Colonic mucosa (tissue), 4 donors: ENCODE measurements around the gene IFNA5. TPM values are rescaled to one million over a fixed set of nuclear protein-coding genes. Genes with fewer than 3 reads are reported as not detected.

Experiments
- DNase-seq: peaks from one replicate; pipeline ENCODE4 v3.0.0-alpha.2; 2020
- H3K27ac ChIP-seq: fragments of 200-600 bp; one replicate; pipeline ENCODE4 v1.8.0; 2021
- H3K27me3 ChIP-seq: fragments of 200-600 bp; one replicate; pipeline ENCODE4 v1.8.0; 2021
- H3K36me3 ChIP-seq: fragments of 200-600 bp; one replicate; pipeline ENCODE4 v1.8.0; 2021
- H3K4me1 ChIP-seq: fragments of 200-600 bp; one replicate; pipeline ENCODE4 v1.8.0; 2021; ENCODE audit warnings: mild to moderate bottlenecking
- H3K4me3 ChIP-seq: fragments of 200-600 bp; one replicate; pipeline ENCODE4 v1.8.0; 2021
- H3K9ac ChIP-seq, 2 donors: one replicate each; pipeline ENCODE4 v1.7.0; 2013; ENCODE audit warnings: control low read depth in 2 of 2, low read depth in 2 of 2, low read length in 2 of 2
- H3K9me3 ChIP-seq: fragments of 200-600 bp; one replicate; pipeline ENCODE4 v1.8.0; 2021
- CTCF ChIP-seq: fragments of 200-600 bp; IDR thresholded peaks from one replicate; pipeline ENCODE4 v1.8.0; 2022; ENCODE audit warnings: antibody characterized with exemption, mild to moderate bottlenecking
- intact Hi-C: fragments of 100-400 bp; cut with DNase I; formaldehyde crosslinking; loops from one replicate; pipeline ENCODE4 v1.14.1; 2022
- total RNA-seq, 2 donors: library from RNA; stranded (reverse); fragmentation: NEBNext Ultra II Directional in 1 of 2; extraction: Animal tissue kit (Norgen Biotek cat#: 25700) in 1 of 2; gene quantifications; one replicate each; pipeline ENCODE4 v1.2.1, GENCODE V29; 2021
- donor health status: healthy.
- donor health status: DM: no; HTN: no; CAD: no.
- donor health status: DM: no; HTN: no; CAD: no.

The IFNA5 gene
- total RNA-seq, 2 donors from 2014 or later, result not detected

- no peaks in the 10 kb centered on the region for H3K36me3 ChIP-seq
- no peak for DNase-seq
- H3K27me3 ChIP-seq, result no peaks in the 10 kb centered on the region
- no peak overlapping the region for H3K27ac ChIP-seq
- H3K9ac ChIP-seq, result no peak overlapping the region
- intact Hi-C loops, result no loop called here
- no peak overlapping the region for H3K4me3 ChIP-seq
- TF ChIP-seq CTCF, result no peak
- H3K4me1 ChIP-seq, result no peaks in the 10 kb centered on the region
- H3K9me3 ChIP-seq, result no peaks in the 10 kb centered on the region
Measured at GRCh38 chr9:21289848-21290247, 15.3 kb downstream of the IFNA5 start.

GRCh38 chr9:21287280-21287679, 17.8 kb downstream of the IFNA5 start:
- Histone ChIP-seq H3K27me3 (no peaks in the 10 kb centered on the region), H3K9me3 (no peaks in the 10 kb centered on the region), H3K27ac (no peak overlapping the region), H3K36me3 (no peaks in the 10 kb centered on the region), H3K9ac (no peak overlapping the region), H3K4me3 (no peak overlapping the region), H3K4me1 (no peaks in the 10 kb centered on the region)
- intact Hi-C loops, result no loop called here
- DNase-seq, result no peak
- no peak for TF ChIP-seq CTCF

GRCh38 chr9:21286659-21287058, 18.5 kb downstream of the IFNA5 start:
- intact Hi-C loops, result no loop called here
- TF ChIP-seq CTCF, result no peak
- H3K27ac ChIP-seq, result no peak overlapping the region
- no peaks in the 10 kb centered on the region for H3K4me1 ChIP-seq
- no peaks in the 10 kb centered on the region for H3K9me3 ChIP-seq
- H3K9ac ChIP-seq, result no peak overlapping the region
- no peak for DNase-seq
- H3K27me3 ChIP-seq, result no peaks in the 10 kb centered on the region
- H3K36me3 ChIP-seq, result no peaks in the 10 kb centered on the region
- H3K4me3 ChIP-seq, result no peak overlapping the region

- DNase-seq, result no peak
- TF ChIP-seq CTCF, result no peak
- intact Hi-C loops, result no loop called here
Measured at GRCh38 chr9:21286099-21286498, 19.0 kb downstream of the IFNA5 start.

GRCh38 chr9:21281275-21281674, 23.8 kb downstream of the IFNA5 start:
- H3K27ac ChIP-seq, result no peak overlapping the region
- TF ChIP-seq CTCF, result no peak
- H3K36me3 ChIP-seq, result no peaks in the 10 kb centered on the region
- H3K9ac ChIP-seq, result no peak overlapping the region
- no peaks in the 10 kb centered on the region for H3K9me3 ChIP-seq
- no peak overlapping the region for H3K4me3 ChIP-seq
- H3K27me3 ChIP-seq, result no peaks in the 10 kb centered on the region
- DNase-seq, result no peak
- H3K4me1 ChIP-seq, result no peaks in the 10 kb centered on the region
- intact Hi-C loops, result no loop called here

More at GRCh38 chr9:21286099-21286498, 19.0 kb downstream of the IFNA5 start:
- Histone ChIP-seq H3K36me3 (no peaks in the 10 kb centered on the region), H3K4me3 (no peak overlapping the region), H3K9ac (no peak overlapping the region), H3K9me3 (no peaks in the 10 kb centered on the region), H3K27me3 (no peaks in the 10 kb centered on the region), H3K4me1 (no peaks in the 10 kb centered on the region), H3K27ac (no peak overlapping the region)

- Histone ChIP-seq H3K27ac (no peak overlapping the region), H3K27me3 (no peaks in the 10 kb centered on the region), H3K9ac (no peak overlapping the region), H3K4me3 (no peak overlapping the region), H3K36me3 (no peaks in the 10 kb centered on the region), H3K4me1 (no peaks in the 10 kb centered on the region), H3K9me3 (no peaks in the 10 kb centered on the region)
- no peak for TF ChIP-seq CTCF
- DNase-seq, result no peak
- intact Hi-C loops, result no loop called here
Measured at GRCh38 chr9:21268347-21268657, 36.8 kb downstream of the IFNA5 start.
